Spleen (tissue), 7 donors: Measurements from ENCODE around the gene ACOXL.

Experiments used
- CTCF ChIP-seq, 11 experiments: fragments of 200-600 bp in 7 of 11; fragments of 450-650 bp in 4 of 11; sonication (generic) in 4 of 11; IDR thresholded peaks in 8 of 11; conservative IDR thresholded peaks in 3 of 11; 1 replicate in 7 of 11; 2 replicates in 4 of 11; pipeline versions ENCODE4 v1.4.0 to v1.8.0; 2016 to 2021; ENCODE audit warnings: antibody characterized with exemption in 11 of 11, inconsistent platforms in 4 of 11, mild to moderate bottlenecking in 1 of 11
- POLR2A ChIP-seq, 3 donors: fragments of 450-650 bp; IDR thresholded peaks; one replicate each; pipeline ENCODE4 v1.5.1; 2017; ENCODE audit warnings: antibody characterized with exemption in 3 of 3, mild to moderate bottlenecking in 1 of 3
- POLR2AphosphoS5 ChIP-seq, 3 donors: sonication (generic); formaldehyde crosslinking; IDR thresholded peaks; one replicate each; pipeline ENCODE4 v1.5.1; 2017; ENCODE audit warnings: antibody characterized with exemption in 3 of 3
- donor health status: DM: no; HTN: no; CAD: no; lungs with moderate emphysema.
- donor health status: DM: no; HTN: no; CAD: no.
- donor health status: DM: no; HTN: no; CAD: no.

- no peak for TF ChIP-seq CTCF (IDR thresholded peaks at IDR 0.05 in 8 of 11, conservative IDR thresholded peaks at IDR 0.05 in 3 of 11)
- no peak for TF ChIP-seq POLR2A (IDR thresholded peaks at IDR 0.05)
- no peak for TF ChIP-seq POLR2AphosphoS5 (IDR thresholded peaks at IDR 0.05)
Measured at GRCh38 chr2:111049792-111050640, 317.6 kb downstream of the ACOXL start.
